Measurements from ENCODE around the gene CYP2C19. TPM values are rescaled to one million over a fixed set of nuclear protein-coding genes. Genes with fewer than 3 reads are reported as not detected.
"Not testable (repeated sequence)": the region's sequence is repeated elsewhere in the genome, so short reads cannot be mapped to it uniquely, and the experiment has no call there.

The CYP2C19 gene
- total RNA-seq: 0.19 TPM
- long read RNA-seq: 0 reads

DNA sequence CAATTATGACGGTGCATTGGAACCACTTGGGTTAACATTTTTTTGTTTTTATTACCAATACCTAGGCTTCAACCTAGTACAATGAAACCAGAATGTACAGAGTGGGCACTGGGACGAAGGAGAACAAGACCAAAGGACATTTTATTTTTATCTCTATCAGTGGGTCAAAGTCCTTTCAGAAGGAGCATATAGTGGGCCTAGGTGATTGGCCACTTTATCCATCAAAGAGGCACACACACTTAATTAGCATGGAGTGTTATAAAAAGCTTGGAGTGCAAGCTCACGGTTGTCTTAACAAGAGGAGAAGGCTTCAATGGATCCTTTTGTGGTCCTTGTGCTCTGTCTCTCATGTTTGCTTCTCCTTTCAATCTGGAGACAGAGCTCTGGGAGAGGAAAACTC, at the start of gene CYP2C19:
Gene CYP2C19 (plus strand): TSS at position 289 of the 400 bp plus-strand sequence. CDS start 25 bp downstream, at position 314.
- no peak for DNase-seq (ENCODE audit: low spot score)

DNA sequence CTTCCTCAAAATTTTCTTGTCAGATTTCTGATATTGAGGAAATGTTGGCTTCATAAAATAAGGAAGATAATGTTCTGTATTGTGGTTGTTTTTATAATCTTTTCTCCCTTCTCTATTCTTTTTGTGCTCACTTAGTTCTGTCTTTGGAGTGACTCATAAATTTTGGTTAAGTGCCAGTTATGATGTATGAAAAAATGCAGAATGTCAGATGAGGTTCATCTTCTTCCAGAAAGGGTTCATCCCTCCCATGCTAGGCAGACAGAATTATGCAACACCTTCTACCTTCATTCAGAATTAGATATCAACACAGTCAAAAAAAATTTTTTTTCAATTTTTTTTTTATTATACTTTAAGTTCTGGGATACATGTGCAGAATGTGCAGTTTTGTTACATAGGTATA, 36.6 kb upstream of the CYP2C19 start:
- DNase-seq (ENCODE audit: low spot score): no peak

DNA sequence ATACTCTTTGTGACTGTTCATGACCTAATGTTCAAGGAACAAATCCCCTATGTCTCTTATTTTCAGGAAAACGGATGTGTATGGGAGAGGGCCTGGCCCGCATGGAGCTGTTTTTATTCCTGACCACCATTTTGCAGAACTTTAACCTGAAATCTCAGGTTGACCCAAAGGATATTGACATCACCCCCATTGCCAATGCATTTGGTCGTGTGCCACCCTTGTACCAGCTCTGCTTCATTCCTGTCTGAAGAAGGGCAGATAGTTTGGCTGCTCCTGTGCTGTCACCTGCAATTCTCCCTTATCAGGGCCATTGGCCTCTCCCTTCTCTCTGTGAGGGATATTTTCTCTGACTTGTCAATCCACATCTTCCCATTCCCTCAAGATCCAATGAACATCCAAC, 27.3 kb upstream of the CYP2C19 start:
- no peak for DNase-seq (ENCODE audit: low spot score)

DNA sequence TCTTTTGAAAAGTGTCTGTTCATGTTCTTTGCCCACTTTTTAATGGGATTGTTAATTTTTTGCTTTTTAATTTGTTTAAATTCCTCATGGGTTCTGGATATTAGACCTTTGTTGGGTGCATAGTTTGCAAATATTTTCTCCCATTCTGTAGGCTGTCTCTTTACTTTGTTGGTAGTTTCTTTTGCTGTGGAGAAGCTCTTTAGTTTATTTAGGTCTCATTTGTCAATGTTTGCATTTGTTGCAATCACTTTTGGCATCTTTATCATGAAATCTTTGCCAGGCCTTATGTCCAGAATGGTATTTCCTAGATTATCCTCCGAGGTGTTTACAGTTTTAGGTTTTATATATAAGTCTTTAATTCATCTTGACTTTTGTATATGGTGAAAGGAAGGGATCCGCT, 23.9 kb upstream of the CYP2C19 start:
- DNase-seq (ENCODE audit: low spot score): no peak

DNA sequence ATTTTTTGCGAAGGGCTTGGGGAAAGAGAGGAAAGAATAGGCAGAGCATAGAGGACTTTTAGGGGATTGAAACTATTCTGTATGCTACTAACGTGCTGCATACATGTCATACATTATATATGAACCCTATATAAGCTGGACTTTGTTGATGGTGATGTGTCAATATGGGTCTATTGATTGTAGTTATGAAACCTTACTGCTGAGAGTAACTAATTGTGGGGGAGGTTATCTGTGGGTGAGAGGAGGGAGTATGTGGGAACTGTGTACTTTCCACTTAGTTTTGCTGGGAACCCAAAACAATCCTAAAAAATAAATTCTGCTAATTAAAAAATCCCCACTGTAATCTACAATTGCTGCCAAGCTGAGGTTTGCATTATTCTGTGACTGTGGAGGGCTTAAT, 15.3 kb upstream of the CYP2C19 start:
- DNase-seq (ENCODE audit: low spot score): no peak

DNA sequence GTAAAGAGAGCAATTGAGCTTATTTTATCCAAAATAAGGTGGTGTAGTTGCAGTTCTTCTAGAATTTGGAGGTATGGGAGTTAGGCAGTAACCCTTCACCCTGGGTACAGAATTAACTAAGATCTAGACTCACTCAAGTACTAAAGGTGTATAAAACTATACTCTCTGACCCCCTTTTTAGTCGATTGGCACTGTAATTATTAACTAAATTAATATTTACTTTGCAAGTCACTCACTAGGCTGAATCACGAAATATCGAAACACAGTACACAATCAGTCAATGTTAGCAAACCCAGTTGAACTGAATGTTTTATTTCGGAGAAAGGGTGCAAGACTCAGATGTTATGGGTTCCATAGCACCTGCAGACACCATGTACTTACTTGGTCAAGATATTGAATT, 14.6 kb upstream of the CYP2C19 start:
- no peak for DNase-seq (ENCODE audit: low spot score)

DNA sequence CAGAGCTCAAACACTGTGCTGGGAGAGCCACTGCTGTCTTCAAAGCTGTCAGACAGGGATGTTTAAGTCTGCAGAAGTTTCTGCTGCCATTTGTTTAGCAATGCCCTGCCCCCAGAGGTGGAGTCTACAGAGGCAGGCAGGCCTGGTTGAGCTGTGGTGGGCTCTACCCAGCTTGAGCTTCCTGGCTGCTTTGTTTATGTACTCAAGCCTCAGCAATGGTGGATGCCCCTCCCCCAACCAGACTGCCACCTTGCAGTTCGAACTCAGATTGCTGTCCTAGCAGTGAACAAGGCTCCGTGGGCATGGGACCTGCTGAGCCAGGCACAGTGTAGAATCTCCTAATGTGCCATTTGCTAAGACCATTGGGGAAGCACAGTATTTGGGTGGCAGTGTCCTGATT, 4.6 kb upstream of the CYP2C19 start:
- no peak for DNase-seq (ENCODE audit: low spot score)

DNA sequence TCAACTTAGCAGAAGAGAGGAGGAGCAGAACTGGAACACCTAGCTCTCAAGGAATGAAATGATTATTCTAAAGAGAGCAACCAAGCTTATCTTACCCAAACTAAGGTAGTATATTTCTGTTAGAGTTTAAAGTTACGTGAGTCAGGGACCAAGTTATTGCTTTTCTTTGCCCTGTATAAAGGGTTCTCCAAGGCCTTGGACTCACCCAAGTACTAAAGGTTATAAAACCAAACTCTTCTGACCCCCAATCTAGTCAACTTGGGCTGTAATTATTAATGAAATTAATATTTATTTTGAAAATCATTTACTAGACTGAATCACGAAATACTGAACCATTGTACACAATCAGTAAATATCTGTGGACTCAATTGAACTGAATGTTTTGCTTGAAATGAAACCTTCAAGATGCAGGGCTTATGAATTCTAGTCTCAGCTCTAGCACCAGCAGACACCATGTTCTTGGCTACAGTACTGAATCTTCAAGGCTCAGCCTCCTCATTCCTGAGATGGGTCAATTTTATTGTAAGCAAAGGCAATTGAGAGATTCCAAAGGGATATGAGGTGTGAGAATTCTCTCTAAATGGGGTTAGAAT, 1.8 kb upstream of the CYP2C19 start:
- DNase-seq (ENCODE audit: low spot score): no peak

DNA sequence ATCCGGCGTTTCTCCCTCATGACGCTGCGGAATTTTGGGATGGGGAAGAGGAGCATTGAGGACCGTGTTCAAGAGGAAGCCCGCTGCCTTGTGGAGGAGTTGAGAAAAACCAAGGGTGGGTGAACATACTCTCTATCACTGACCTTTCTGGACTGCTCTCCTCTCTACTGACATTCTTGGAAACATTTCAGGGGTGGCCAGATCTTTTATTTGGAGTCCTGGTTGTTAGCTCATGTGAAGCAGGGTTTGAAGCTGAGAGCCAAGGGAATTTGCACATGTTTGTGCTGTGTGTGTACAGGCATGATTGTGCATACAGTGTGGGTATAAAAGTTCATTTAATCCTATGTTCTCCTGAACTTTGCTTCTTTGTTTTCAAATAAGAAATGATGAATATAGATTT, 12.9 kb downstream of the CYP2C19 start:
- DNase-seq (ENCODE audit: low spot score): not testable (repeated sequence)

DNA sequence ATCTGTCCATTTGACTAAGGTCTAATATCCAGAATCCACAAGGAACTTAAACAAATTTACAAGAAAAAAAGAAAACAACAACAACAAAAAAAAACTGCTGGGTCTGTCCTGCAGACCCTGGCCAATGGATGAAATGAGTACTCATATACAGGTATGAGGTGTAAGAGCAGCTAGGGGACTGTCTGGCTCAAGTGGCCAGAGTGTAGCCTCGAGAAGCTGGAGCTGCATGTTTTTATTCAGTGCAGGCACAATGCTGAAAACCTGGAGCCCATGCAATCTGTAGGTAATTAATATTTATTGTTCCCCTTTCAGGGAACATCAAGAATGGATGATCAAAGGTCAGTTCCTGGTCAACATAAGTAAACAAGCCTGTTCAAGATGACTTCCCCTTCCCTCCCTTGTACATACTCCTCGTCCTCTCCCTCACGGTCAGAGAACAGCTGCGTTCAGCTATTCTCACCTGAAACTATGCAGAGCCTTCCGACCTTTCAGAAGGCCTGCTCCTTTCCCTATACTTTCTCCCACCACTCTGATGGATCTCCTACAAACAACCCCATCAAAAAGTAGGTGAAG, 15.5 kb downstream of the CYP2C19 start:
- no peak for DNase-seq (ENCODE audit: low spot score)

DNA sequence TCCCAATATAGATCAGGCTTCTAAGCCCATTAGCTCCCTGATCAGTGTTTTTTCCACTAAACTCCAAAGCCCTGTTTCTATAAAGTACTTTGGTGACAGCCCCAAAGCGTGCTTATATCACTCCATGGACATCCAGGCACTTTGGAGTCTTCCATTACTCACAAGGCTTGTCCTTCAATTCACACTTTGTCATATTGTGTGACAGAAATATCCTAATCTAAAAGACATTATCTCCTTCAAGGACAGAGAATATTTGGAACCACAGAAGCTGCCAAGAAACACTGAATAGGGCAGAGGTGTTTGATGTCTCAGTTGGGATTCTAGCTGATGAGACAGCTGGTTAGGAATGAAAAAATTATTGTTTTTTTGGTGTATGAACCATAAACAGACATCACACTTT, 18.4 kb downstream of the CYP2C19 start:
- DNase-seq (ENCODE audit: low spot score): no peak

DNA sequence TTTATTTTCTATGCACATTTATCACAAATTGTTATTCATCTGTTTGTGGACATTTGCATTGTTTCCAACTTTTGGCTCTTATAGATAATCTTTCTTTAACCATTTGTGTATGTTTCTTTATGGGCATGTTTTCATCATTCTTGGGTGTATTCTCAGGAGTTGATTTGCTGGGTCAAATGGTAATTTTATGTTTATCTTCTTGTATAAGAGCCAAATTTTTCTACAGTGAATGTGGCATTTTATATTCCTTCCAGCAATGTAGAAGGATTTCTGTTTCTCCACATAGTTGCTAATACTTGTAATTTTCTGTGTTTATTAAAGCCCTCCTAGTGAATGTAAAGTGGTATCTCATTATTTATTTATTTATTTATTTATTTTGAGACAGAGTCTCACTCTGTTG, 21.8 kb downstream of the CYP2C19 start:
- no peak for DNase-seq (ENCODE audit: low spot score)

DNA sequence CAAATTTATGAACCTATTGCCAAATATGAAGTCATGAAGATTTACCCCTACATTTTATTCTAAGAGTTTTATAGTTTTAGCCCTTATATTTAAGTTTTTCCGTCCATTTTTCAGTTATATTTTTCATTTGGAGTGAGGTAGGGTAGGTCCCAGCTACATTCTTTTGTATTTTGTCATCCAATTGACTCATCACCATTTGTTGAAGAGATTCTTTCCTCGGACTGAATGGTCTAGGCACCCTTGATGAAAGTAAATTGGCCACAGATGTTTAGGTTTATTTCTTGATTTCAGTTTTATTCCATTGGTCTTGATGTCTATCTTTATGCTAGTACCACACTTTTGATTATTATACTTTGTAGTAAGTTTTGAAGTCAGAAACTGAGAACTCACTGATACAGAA, 22.7 kb downstream of the CYP2C19 start:
- DNase-seq (ENCODE audit: low spot score): no peak

DNA sequence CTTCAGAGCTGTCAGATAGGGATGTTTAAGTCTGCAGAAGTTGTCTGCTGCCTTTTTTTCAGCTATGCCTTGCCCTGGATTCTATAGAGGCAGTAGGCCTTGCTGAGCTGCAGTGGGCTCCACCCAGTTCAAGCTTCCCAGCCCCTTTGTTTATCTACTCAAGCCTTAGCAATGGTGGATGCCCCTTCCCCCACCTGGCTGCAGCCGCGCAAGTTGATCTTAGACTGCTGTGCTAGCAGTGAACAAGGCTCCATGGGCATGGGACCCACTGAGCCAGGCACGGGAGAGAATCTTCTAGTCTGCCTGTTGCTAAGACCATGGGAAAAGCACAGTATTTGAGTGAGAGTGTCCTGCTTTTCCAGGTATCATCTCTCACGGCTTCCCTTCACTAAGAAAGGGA, 38.1 kb downstream of the CYP2C19 start:
- DNase-seq (ENCODE audit: low spot score): not testable (repeated sequence)

DNA sequence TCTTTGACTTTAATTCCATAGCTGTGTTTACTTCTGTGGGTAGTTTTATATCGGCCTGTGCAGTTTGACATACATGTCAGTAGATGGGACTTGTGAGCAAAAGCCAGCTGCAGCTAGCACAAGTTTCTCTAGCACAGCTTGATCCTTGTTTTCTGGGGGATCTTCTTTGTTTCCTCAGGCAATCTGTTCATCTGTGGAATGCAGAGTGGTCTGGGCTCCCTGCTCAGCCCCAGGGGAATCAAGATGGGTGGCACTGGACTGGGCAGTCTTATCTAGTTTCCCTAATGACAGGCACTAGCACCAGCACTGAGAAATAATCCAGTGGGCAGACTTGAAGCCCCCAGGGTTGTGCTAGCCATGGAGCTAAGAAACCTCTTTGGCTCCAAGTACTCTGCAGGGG, 40.8 kb downstream of the CYP2C19 start:
- no peak for DNase-seq (ENCODE audit: low spot score)

DNA sequence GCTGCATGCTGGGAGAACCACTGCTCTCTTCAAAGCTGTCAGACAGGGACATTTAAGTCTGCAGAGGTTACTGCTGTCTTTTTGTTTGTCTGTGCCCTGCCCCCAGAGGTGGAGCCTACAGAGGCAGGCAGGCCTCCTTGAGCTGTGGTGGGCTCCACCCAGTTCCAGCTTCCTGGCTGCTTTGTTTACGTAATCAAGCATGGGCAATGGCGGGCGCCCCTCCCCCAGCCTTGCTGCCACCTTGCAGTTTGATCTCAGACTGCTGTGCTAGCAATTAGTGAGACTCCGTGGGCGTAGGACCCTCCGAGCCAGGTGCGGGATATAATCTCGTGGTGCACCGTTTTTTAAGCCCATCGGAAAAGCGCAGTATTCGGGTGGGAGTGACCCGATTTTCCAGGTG, 67.5 kb downstream of the CYP2C19 start:
- not testable (repeated sequence) for DNase-seq (ENCODE audit: low spot score)

DNA sequence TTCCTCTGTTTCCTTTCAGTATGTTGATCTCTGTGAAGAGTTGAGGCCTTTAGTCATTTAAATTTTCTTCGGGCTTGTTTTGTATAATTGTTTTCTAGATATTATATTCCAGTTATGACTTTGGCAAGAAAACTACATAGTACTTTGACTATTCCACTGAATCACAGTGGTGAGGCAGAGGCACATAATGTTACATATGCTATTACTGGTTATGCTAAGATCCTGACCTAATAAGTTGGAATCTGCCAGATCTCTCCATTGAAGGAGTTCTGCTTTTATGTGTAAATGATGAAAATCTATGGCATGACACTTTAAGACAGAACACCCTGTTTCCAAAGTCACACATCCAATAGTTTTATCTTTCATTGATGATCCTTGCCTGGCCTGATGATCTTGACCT, 83.7 kb downstream of the CYP2C19 start:
- DNase-seq (ENCODE audit: low spot score): no peak

DNA sequence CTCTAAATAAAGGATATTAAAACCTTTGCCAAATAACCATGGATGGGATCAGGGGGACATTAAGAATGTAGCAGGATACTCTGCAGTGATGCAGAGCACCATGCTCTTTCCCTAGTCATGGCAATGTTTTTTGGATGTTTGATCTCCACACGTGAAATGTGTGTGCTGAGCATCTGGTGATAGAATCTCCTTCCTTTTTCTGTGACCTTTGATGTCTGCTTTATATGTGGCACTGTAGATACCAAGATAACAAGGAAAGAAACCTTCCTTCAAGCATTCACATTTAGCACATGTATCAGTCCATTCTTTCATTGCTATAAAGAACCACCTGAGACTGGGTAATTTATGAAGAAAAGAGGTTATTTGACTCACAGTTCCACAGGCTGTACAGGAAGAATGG, 88.3 kb downstream of the CYP2C19 start:
- DNase-seq (ENCODE audit: low spot score): no peak

DNA sequence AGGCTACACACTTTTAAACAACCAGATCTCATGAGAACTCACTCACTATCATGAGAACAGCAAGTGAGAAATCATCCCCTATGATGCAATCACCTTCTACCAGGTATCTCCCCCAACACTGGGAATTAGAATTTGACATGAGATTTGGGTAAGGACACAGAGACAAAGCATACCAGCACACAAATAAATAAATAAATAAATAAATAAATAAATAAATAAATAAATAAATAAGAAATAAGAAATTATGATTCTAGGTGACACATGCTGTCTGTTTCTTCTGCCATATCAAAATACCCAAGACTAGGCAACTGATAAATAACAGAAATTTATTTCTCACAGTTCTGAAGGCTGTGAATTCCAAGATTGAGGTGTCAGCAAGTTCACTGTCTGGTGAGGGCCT, 88.8 kb downstream of the CYP2C19 start:
- DNase-seq (ENCODE audit: low spot score): no peak

DNA sequence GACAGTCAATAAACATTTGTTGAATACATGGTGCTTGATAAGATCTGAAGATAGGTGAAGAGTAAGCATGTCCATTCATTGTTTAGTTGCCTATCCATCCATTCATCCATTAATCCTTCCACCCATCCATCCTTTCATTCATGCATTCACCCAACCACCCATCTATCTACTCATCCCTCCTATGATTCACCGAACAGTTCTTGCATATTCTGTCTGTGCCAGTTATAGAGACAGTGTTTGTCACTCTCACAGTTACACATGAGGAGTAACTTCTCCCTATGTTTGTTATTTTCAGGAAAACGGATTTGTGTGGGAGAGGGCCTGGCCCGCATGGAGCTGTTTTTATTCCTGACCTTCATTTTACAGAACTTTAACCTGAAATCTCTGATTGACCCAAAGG, 90.0 kb downstream of the CYP2C19 start:
- no peak for DNase-seq (ENCODE audit: low spot score)

DNA sequence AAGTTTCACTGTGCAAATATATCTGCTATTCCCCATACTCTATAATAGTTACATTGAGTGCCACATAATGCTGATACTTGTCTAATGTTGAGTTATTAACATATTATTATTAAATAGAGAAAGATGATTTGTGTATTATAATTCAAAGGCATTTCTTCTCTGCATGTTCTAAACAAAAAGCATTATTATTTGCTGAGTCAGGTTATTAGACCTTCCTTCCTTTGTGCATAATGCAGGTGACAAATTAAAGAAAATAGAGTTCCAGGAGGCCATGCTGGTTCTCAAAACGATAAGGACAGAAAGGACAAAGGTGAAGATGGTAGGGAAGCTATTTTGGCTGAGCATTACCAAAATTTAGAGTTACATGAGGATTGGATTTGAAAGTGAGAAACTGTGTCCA, 90.6 kb downstream of the CYP2C19 start:
- no peak for DNase-seq (ENCODE audit: low spot score)

DNA sequence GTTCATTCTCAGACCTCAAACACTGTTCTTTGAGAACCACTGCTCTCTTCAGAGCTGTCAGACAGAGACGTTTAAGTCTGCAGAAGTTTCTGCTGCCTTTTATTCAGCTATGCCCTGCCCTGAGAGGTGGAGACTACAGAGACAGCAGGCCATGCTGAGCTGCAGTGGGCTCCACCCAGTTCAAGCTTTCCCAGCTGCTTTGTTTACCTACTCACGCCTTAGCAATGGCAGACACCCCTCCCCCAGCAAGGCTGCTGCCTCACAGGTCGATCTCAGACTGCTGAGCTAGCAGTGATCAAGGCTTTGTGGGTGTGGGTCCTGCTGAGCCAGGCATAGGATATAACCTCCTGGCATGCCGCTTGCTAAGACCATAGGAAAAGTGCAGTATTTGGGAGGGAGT, 95.5 kb downstream of the CYP2C19 start:
- DNase-seq (ENCODE audit: low spot score): no peak

DNA sequence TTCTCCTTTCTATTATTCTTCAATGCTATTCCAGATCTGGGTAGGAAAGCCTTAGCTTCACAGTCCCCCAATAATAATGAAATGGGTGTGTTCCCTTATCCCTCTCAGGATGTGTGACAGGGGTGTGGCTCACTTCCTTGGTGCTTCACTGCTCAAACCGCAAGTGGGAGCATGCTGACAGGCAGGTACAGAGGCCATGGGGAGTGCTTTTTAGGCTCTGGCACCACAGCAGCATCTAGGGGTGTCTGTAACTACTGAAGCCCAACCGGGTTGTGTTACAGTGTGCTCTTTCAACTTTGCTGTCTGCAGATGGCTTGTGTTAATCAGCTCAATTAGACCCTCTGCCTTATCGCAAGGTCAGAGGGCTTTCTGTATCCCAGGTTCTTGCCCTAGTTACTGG, 96.6 kb downstream of the CYP2C19 start:
- no peak for DNase-seq (ENCODE audit: low spot score)

DNA sequence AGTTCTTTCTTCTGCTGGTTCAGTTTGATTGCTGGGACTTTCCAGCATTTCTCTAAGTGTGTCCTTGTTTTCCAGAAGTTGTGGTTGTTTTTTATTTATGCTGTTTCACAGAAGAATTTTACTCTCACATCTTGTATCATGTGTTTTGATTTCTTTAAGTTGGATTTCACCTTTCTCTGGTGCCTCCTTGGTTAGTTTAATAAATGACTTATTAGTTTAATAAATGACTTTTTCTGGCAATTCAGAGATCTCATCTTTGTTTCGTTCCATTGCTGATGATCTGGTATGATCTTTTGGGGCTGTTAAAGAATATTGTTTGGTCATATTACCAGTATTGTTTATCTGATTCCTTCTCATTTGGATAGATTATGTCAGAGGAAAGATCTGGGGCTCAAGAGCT, 116.2 kb downstream of the CYP2C19 start:
- no peak for DNase-seq (ENCODE audit: low spot score)
